H54 (cell line): ENCODE results near the gene F13A1.

ENCODE experiments used
- DNase-seq: peaks from one replicate; pipeline ENCODE4 v3.0.0; 2011; ENCODE audit warnings: low spot score, mixed read lengths; ENCODE audit not compliant: insufficient read length
- FAIRE-seq: peaks from 3 replicates; lab custom pipeline; 2011; peaks lifted over from hg19 to GRCh38; lab: Jason Lieb, UNC
- POLR2A ChIP-seq: IDR thresholded peaks from 2 replicates; pipeline ENCODE4 v1.6.1; 2011; ENCODE audit warnings: low read depth, mild to moderate bottlenecking, low read length

The F13A1 gene

GRCh38 chr6:6243846-6244245 is 76.6 kb downstream of the F13A1 start:
- TF ChIP-seq POLR2A: no peak

GRCh38 chr6:6239598-6240581 is 80.6 kb downstream of the F13A1 start:
- no peak for TF ChIP-seq POLR2A
- no peak for DNase-seq
- FAIRE-seq: no peak

More at GRCh38 chr6:6243846-6244245, 76.6 kb downstream of the F13A1 start:
- FAIRE-seq (no peak), DNase-seq (no peak)

GRCh38 chr6:6236730-6237469 is 83.6 kb downstream of the F13A1 start:
- DNase-seq (no peak), FAIRE-seq (no peak)
- no peak for TF ChIP-seq POLR2A

GRCh38 chr6:6235786-6236185 is 84.7 kb downstream of the F13A1 start:
- FAIRE-seq: no peak
- DNase-seq: no peak
- TF ChIP-seq POLR2A: no peak

- no peak for TF ChIP-seq POLR2A
- FAIRE-seq: no peak
- DNase-seq: no peak
These were observed 85.5 kb downstream of the F13A1 start for GRCh38 chr6:6234963-6235362.

GRCh38 chr6:6230286-6230685 is 90.2 kb downstream of the F13A1 start:
- FAIRE-seq (no peak), DNase-seq (no peak)
- no peak for TF ChIP-seq POLR2A

GRCh38 chr6:6227896-6228295 is 92.6 kb downstream of the F13A1 start:
- no peak for FAIRE-seq
- no peak for DNase-seq

GRCh38 chr6:6225885-6226529 is 94.5 kb downstream of the F13A1 start:
- no peak for TF ChIP-seq POLR2A
- no peak for DNase-seq
- no peak for FAIRE-seq

More at GRCh38 chr6:6227896-6228295, 92.6 kb downstream of the F13A1 start:
- TF ChIP-seq POLR2A: no peak

- no peak for TF ChIP-seq POLR2A
- FAIRE-seq (no peak), DNase-seq (no peak)
These were observed 95.5 kb downstream of the F13A1 start for GRCh38 chr6:6224933-6225486.

- no peak for TF ChIP-seq POLR2A
- no peak for FAIRE-seq
- no peak for DNase-seq
These were observed 98.5 kb downstream of the F13A1 start for GRCh38 chr6:6221787-6222535.

- FAIRE-seq (no peak), DNase-seq (no peak)
- TF ChIP-seq POLR2A: no peak
These were observed 99.7 kb downstream of the F13A1 start for GRCh38 chr6:6220718-6221117.

GRCh38 chr6:6219716-6220115 is 100.7 kb downstream of the F13A1 start:
- no peak for TF ChIP-seq POLR2A
- FAIRE-seq: no peak
- no peak for DNase-seq

GRCh38 chr6:6218759-6219085 is 101.7 kb downstream of the F13A1 start:
- no peak for TF ChIP-seq POLR2A
- no peak for DNase-seq
- FAIRE-seq: no peak
